Measurements from ENCODE around the gene LEP.

- TF ChIP-seq, protein P1, sequence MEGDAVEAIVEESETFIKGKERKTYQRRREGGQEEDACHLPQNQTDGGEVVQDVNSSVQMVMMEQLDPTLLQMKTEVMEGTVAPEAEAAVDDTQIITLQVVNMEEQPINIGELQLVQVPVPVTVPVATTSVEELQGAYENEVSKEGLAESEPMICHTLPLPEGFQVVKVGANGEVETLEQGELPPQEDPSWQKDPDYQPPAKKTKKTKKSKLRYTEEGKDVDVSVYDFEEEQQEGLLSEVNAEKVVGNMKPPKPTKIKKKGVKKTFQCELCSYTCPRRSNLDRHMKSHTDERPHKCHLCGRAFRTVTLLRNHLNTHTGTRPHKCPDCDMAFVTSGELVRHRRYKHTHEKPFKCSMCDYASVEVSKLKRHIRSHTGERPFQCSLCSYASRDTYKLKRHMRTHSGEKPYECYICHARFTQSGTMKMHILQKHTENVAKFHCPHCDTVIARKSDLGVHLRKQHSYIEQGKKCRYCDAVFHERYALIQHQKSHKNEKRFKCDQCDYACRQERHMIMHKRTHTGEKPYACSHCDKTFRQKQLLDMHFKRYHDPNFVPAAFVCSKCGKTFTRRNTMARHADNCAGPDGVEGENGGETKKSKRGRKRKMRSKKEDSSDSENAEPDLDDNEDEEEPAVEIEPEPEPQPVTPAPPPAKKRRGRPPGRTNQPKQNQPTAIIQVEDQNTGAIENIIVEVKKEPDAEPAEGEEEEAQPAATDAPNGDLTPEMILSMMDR (IDR thresholded peaks at IDR 0.05) = no peak
- TF ChIP-seq POLR2A (IDR thresholded peaks at IDR 0.05) = no peak
Measured at GRCh38 chr7:128205068-128205467, 36.0 kb upstream of the LEP start.

All from esophagus squamous epithelium (tissue), 4 donors.